OCI-LY1 (cell line): ENCODE measurements around the gene ADAM12.

ENCODE experiments used
- H2AFZ ChIP-seq: fragments of 200-600 bp; sonication (generic), shearing (Covaris generic); 2 replicates; pipeline ENCODE4 v1.6.0; 2014; ENCODE audit warnings: antibody characterized with exemption, mild to moderate bottlenecking, low read length
- H3F3A ChIP-seq: fragments of 200-600 bp; sonication (generic), shearing (Covaris generic); 2 replicates; pipeline ENCODE4 v1.6.0; 2014; ENCODE audit warnings: mild to moderate bottlenecking, antibody characterized with exemption, low read length, moderate library complexity; ENCODE audit not compliant: insufficient read depth
- H3K27ac ChIP-seq: fragments of 200-600 bp; sonication (generic); 2 replicates; pipeline ENCODE4 v1.5.1; 2014; ENCODE audit warnings: low read length, mixed run types, mild to moderate bottlenecking, low read depth; ENCODE audit not compliant: poor library complexity, severe bottlenecking
- H3K27me3 ChIP-seq: fragments of 200-600 bp; sonication (generic); 2 replicates; pipeline ENCODE4 v1.6.0; 2014; ENCODE audit warnings: antibody characterized with exemption, mild to moderate bottlenecking, low read length, moderate library complexity; ENCODE audit not compliant: insufficient read depth
- H3K36me3 ChIP-seq: fragments of 200-600 bp; sonication (generic); 2 replicates; pipeline ENCODE4 v1.6.1; 2014; ENCODE audit warnings: mild to moderate bottlenecking, antibody characterized with exemption, low read length, moderate library complexity, mixed read lengths; ENCODE audit not compliant: insufficient read depth
- H3K4me1 ChIP-seq: fragments of 200-600 bp; sonication (generic); 2 replicates; pipeline ENCODE4 v1.5.1; 2014; ENCODE audit warnings: mild to moderate bottlenecking, low read length, moderate library complexity; ENCODE audit not compliant: insufficient read depth, severe bottlenecking
- H3K4me2 ChIP-seq: fragments of 200-600 bp; sonication (generic), shearing (Covaris generic); 2 replicates; pipeline ENCODE4 v1.6.1; 2014; ENCODE audit warnings: low read length
- H3K4me3 ChIP-seq: fragments of 200-600 bp; sonication (generic); 2 replicates; pipeline ENCODE4 v1.5.1; 2014; ENCODE audit warnings: low read length, low read depth, mild to moderate bottlenecking, mixed read lengths; ENCODE audit not compliant: poor library complexity, severe bottlenecking
- H3K79me2 ChIP-seq: fragments of 200-600 bp; shearing (Covaris generic); 2 replicates; pipeline ENCODE4 v1.6.1; 2016; ENCODE audit warnings: mixed run types, low read length, mixed read lengths; ENCODE audit not compliant: insufficient read depth
- H3K9ac ChIP-seq: fragments of 200-600 bp; sonication (generic), shearing (Covaris generic); 2 replicates; pipeline ENCODE4 v1.6.1; 2014; ENCODE audit warnings: mild to moderate bottlenecking, low read length, mixed read lengths
- H3K9me2 ChIP-seq: fragments of 200-600 bp; sonication (generic), shearing (Covaris generic); 2 replicates; pipeline ENCODE4 v1.6.1; 2014; ENCODE audit warnings: low read depth, mild to moderate bottlenecking, low read length, mixed read lengths
- H3K9me3 ChIP-seq: fragments of 200-600 bp; shearing (Covaris generic); 2 replicates; pipeline ENCODE4 v1.6.1; 2014; ENCODE audit warnings: low read length, mixed read lengths
- H4K20me1 ChIP-seq: fragments of 200-600 bp; sonication (generic), shearing (Covaris generic); 2 replicates; pipeline ENCODE4 v1.6.0; 2016; ENCODE audit warnings: mild to moderate bottlenecking, low read length; ENCODE audit not compliant: insufficient read depth
- CTCF ChIP-seq: fragments of 200-600 bp; sonication (generic), shearing (Covaris generic); IDR thresholded peaks from 2 replicates; pipeline ENCODE4 v1.5.1; 2017; ENCODE audit warnings: mild to moderate bottlenecking, antibody characterized with exemption, low read length, moderate library complexity, mixed read lengths
- EZH2 ChIP-seq: fragments of 200-600 bp; sonication (generic), shearing (Covaris generic); IDR thresholded peaks from 2 replicates; pipeline ENCODE4 v1.8.0; 2017; ENCODE audit warnings: borderline replicate concordance, mixed run types, mild to moderate bottlenecking, antibody characterized with exemption, low read length, moderate library complexity, mixed read lengths

The ADAM12 gene

GRCh38 chr10:126128581-126128980, 259.7 kb downstream of the ADAM12 start:
- H4K20me1 ChIP-seq = no peaks in the 10 kb centered on the region
- H3K4me1 ChIP-seq = no peaks in the 10 kb centered on the region
- H3K9me2 ChIP-seq = no peaks in the 10 kb centered on the region
- no peaks in the 10 kb centered on the region for H3F3A ChIP-seq
- H2AFZ ChIP-seq = no peak overlapping the region
- no peaks in the 10 kb centered on the region for H3K79me2 ChIP-seq
- no peaks in the 10 kb centered on the region for H3K36me3 ChIP-seq
- no peak overlapping the region for H3K9ac ChIP-seq
- TF ChIP-seq EZH2 = no peak
- TF ChIP-seq CTCF = no peak
- no peaks in the 10 kb centered on the region for H3K9me3 ChIP-seq
- no peaks in the 10 kb centered on the region for H3K27me3 ChIP-seq
- H3K4me3 ChIP-seq = no peak overlapping the region
- no peak overlapping the region for H3K27ac ChIP-seq
- no peak overlapping the region for H3K4me2 ChIP-seq

- no peak overlapping the region for H3K27ac ChIP-seq
- no peaks in the 10 kb centered on the region for H3K36me3 ChIP-seq
- TF ChIP-seq EZH2 = no peak
- no peak overlapping the region for H2AFZ ChIP-seq
- H3K4me3 ChIP-seq = no peak overlapping the region
- no peaks in the 10 kb centered on the region for H3F3A ChIP-seq
- H3K9me2 ChIP-seq = no peaks in the 10 kb centered on the region
- no peaks in the 10 kb centered on the region for H3K27me3 ChIP-seq
- no peaks in the 10 kb centered on the region for H3K9me3 ChIP-seq
- no peaks in the 10 kb centered on the region for H4K20me1 ChIP-seq
- no peak overlapping the region for H3K9ac ChIP-seq
- no peaks in the 10 kb centered on the region for H3K4me1 ChIP-seq
- no peak overlapping the region for H3K4me2 ChIP-seq
- H3K79me2 ChIP-seq = no peaks in the 10 kb centered on the region
These were observed 260.7 kb downstream of the ADAM12 start for GRCh38 chr10:126127481-126128029.

- no peaks in the 10 kb centered on the region for H3K9me3 ChIP-seq
- no peaks in the 10 kb centered on the region for H3F3A ChIP-seq
- H4K20me1 ChIP-seq = no peaks in the 10 kb centered on the region
- H3K27ac ChIP-seq = no peak overlapping the region
- H3K9me2 ChIP-seq = no peaks in the 10 kb centered on the region
- H3K4me1 ChIP-seq = no peaks in the 10 kb centered on the region
- H3K9ac ChIP-seq = no peak overlapping the region
- H3K4me2 ChIP-seq = no peak overlapping the region
- H3K36me3 ChIP-seq = no peaks in the 10 kb centered on the region
- no peaks in the 10 kb centered on the region for H3K79me2 ChIP-seq
- no peak overlapping the region for H2AFZ ChIP-seq
- H3K27me3 ChIP-seq = no peaks in the 10 kb centered on the region
- TF ChIP-seq CTCF = no peak
- TF ChIP-seq EZH2 = no peak
- no peak overlapping the region for H3K4me3 ChIP-seq
These were observed 261.4 kb downstream of the ADAM12 start for GRCh38 chr10:126126866-126127265.

GRCh38 chr10:126126023-126126422, 262.3 kb downstream of the ADAM12 start:
- Histone ChIP-seq H3K36me3 (no peaks in the 10 kb centered on the region), H3K27ac (no peak overlapping the region), H3K4me1 (no peaks in the 10 kb centered on the region), H3F3A (no peaks in the 10 kb centered on the region), H3K9me2 (no peaks in the 10 kb centered on the region), H2AFZ (no peak overlapping the region), H3K4me2 (no peak overlapping the region), H4K20me1 (no peaks in the 10 kb centered on the region), H3K9ac (no peak overlapping the region), H3K9me3 (no peaks in the 10 kb centered on the region), H3K79me2 (no peaks in the 10 kb centered on the region), H3K27me3 (no peaks in the 10 kb centered on the region), H3K4me3 (no peak overlapping the region)
- TF ChIP-seq CTCF = no peak
- TF ChIP-seq EZH2 = no peak
